Measurements from ENCODE around the gene GNPDA2. TPM values are rescaled to one million over a fixed set of nuclear protein-coding genes. Genes with fewer than 3 reads are reported as not detected.

The GNPDA2 gene
- total and polyA plus RNA-seq, 2 experiments from 2014 or later, result 8.8 to 20.3 TPM

DNA sequence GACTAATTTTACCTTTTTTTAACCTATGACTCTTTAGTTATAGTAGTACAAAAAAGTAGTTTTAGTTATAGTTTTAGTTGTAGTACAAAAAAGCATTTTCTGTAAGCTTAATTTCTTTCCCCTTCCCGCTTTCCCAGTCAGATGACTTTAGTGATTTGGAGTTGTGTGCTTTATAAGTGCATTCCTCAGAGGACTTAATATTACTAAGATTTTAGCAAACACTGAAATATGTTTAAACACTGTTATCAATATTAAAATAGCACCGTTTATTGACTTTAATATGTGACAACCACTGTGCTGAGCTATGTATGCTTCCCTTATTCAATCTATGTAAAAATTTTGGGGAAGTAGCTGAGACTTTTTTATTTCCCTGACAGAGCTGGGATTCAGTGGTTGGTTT lies 25.3 kb downstream of the GNPDA2 start:
- 88% methylated on average over 2 of the region's 2 CpGs for WGBS (ENCODE audit: low lambda C conversion rate, missing lambda C conversion rate)
- Histone ChIP-seq H3K27ac (no peak overlapping the region), H2AFZ (no peak overlapping the region), H3K9me2 (replicated peaks; ENCODE audit: insufficient read depth) (no peaks in the 10 kb centered on the region), H3K4me1 (ENCODE audit: insufficient read depth) (no peaks in the 10 kb centered on the region), H3K4me3 (no peak overlapping the region), H3K9me3 (ENCODE audit: low read depth) (no peaks in the 10 kb centered on the region), H4K20me1 (ENCODE audit: insufficient read depth, poor library complexity, severe bottlenecking) (no peaks in the 10 kb centered on the region), H3K79me2 (no peaks in the 10 kb centered on the region), H3K4me2 (no peak overlapping the region), H3K36me3 (replicated peaks; ENCODE audit: insufficient read depth, low read depth) (no peaks in the 10 kb centered on the region), H3K27me3 (no peaks in the 10 kb centered on the region)
- no peak for TF ChIP-seq EZH2 (IDR thresholded peaks at IDR 0.05; ENCODE audit: borderline replicate concordance)
- TF ChIP-seq, protein P1, sequence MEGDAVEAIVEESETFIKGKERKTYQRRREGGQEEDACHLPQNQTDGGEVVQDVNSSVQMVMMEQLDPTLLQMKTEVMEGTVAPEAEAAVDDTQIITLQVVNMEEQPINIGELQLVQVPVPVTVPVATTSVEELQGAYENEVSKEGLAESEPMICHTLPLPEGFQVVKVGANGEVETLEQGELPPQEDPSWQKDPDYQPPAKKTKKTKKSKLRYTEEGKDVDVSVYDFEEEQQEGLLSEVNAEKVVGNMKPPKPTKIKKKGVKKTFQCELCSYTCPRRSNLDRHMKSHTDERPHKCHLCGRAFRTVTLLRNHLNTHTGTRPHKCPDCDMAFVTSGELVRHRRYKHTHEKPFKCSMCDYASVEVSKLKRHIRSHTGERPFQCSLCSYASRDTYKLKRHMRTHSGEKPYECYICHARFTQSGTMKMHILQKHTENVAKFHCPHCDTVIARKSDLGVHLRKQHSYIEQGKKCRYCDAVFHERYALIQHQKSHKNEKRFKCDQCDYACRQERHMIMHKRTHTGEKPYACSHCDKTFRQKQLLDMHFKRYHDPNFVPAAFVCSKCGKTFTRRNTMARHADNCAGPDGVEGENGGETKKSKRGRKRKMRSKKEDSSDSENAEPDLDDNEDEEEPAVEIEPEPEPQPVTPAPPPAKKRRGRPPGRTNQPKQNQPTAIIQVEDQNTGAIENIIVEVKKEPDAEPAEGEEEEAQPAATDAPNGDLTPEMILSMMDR (IDR thresholded peaks at IDR 0.05; ENCODE audit: poor library complexity), result no peak
- TF ChIP-seq EZH2phosphoT487 (IDR thresholded peaks at IDR 0.05; ENCODE audit: low read depth, severe bottlenecking, unreplicated experiment), result no peak
- no peak for DNase-seq (ENCODE audit: low spot score)

DNA sequence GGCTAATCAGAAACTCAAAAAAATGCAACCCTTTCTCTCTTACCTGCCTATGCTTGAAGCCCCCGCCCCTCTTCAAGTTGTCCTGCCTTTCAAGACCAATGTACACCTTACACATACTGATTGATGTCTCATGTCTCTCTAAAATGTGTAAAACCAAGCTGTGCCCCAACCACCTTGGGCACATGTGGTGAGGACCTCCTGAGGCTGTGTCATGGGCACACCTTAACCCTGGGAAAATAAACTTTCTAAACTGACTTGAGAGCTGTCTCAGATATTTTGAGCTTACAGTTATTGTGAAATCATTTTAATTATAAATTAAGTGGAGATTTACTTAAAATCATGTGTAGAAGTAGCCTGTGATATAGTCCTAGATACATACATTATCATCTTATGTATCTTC lies 25.9 kb downstream of the GNPDA2 start:
- Histone ChIP-seq H2AFZ (no peak overlapping the region), H3K4me3 (no peak overlapping the region), H3K4me1 (ENCODE audit: insufficient read depth) (no peaks in the 10 kb centered on the region), H3K27ac (no peak overlapping the region), H3K27me3 (no peaks in the 10 kb centered on the region), H3K4me2 (no peak overlapping the region), H3K9me2 (replicated peaks; ENCODE audit: insufficient read depth) (no peaks in the 10 kb centered on the region), H4K20me1 (ENCODE audit: insufficient read depth, poor library complexity, severe bottlenecking) (no peaks in the 10 kb centered on the region), H3K79me2 (no peaks in the 10 kb centered on the region), H3K9me3 (ENCODE audit: low read depth) (no peaks in the 10 kb centered on the region), H3K36me3 (replicated peaks; ENCODE audit: insufficient read depth, low read depth) (no peaks in the 10 kb centered on the region)
- TF ChIP-seq, protein P1 (IDR thresholded peaks at IDR 0.05; ENCODE audit: poor library complexity), result no peak
- no peak for TF ChIP-seq EZH2phosphoT487 (IDR thresholded peaks at IDR 0.05; ENCODE audit: low read depth, severe bottlenecking, unreplicated experiment)
- TF ChIP-seq EZH2 (IDR thresholded peaks at IDR 0.05; ENCODE audit: borderline replicate concordance), result no peak
- 100% methylated on average over 1 of the region's 1 CpG for WGBS (ENCODE audit: low lambda C conversion rate, missing lambda C conversion rate)
- DNase-seq (ENCODE audit: low spot score), result no peak

- Histone ChIP-seq H3K9me2 (replicated peaks; ENCODE audit: insufficient read depth) (no peaks in the 10 kb centered on the region), H3K4me3 (no peak overlapping the region), H3K36me3 (replicated peaks; ENCODE audit: insufficient read depth, low read depth) (no peaks in the 10 kb centered on the region), H3K4me1 (ENCODE audit: insufficient read depth) (peaks cover 12% of the 10 kb centered on the region), H3K27ac (no peak overlapping the region), H2AFZ (no peak overlapping the region), H4K20me1 (ENCODE audit: insufficient read depth, poor library complexity, severe bottlenecking) (no peaks in the 10 kb centered on the region), H3K27me3 (no peaks in the 10 kb centered on the region), H3K4me2 (no peak overlapping the region), H3K79me2 (peaks cover 24% of the 10 kb centered on the region), H3K9me3 (ENCODE audit: low read depth) (no peaks in the 10 kb centered on the region)
- 100% methylated on average over 1 of the region's 1 CpG for WGBS (ENCODE audit: low lambda C conversion rate, missing lambda C conversion rate)
- no peak for TF ChIP-seq EZH2phosphoT487 (IDR thresholded peaks at IDR 0.05; ENCODE audit: low read depth, severe bottlenecking, unreplicated experiment)
- TF ChIP-seq, protein P1 (IDR thresholded peaks at IDR 0.05; ENCODE audit: poor library complexity), result no peak
- TF ChIP-seq EZH2 (IDR thresholded peaks at IDR 0.05; ENCODE audit: borderline replicate concordance), result no peak
- DNase-seq (ENCODE audit: low spot score), result no peak
Observed at GRCh38 chr4:44684648-44685047, 41.7 kb downstream of the GNPDA2 start.

DNA sequence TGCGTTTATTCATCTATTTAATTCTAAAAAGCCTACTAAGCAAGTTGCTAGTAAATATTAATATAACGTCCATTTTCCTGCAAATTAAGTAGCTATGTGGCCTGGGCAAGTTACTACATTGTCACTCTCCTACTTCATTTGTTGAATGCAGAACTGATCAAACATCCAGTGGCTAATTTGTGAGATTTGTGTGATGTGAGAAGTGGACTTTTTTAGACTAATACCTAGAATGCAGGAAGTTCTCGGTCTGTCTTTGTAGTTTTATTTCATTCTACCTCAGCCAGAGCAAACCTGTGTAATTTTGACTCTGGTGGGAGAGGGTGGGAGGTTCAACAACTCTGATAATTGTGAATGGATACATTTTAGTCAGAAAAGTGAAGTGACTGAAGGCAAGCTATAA lies 47.3 kb downstream of the GNPDA2 start:
- no peaks in the 10 kb centered on the region for H3K36me3 ChIP-seq (replicated peaks; ENCODE audit: insufficient read depth, low read depth)
- H3K4me2 ChIP-seq, result peak overlapping the region; percentile 81
- H3K4me1 ChIP-seq (ENCODE audit: insufficient read depth), result peaks cover 18% of the 10 kb centered on the region
- no peak for DNase-seq (ENCODE audit: low spot score)
- H2AFZ ChIP-seq, result peak overlapping the region; percentile 92
- 6% methylated on average over 3 of the region's 3 CpGs for WGBS (ENCODE audit: low lambda C conversion rate, missing lambda C conversion rate)
- H3K9me2 ChIP-seq (replicated peaks; ENCODE audit: insufficient read depth), result no peaks in the 10 kb centered on the region
- H3K27ac ChIP-seq, result peak overlapping the region; percentile 97
- TF ChIP-seq EZH2phosphoT487 (IDR thresholded peaks at IDR 0.05; ENCODE audit: low read depth, severe bottlenecking, unreplicated experiment), result no peak
- no peak for TF ChIP-seq EZH2 (IDR thresholded peaks at IDR 0.05; ENCODE audit: borderline replicate concordance)
- TF ChIP-seq, protein P1 (IDR thresholded peaks at IDR 0.05; ENCODE audit: poor library complexity), result no peak
- no peaks in the 10 kb centered on the region for H3K27me3 ChIP-seq
- peaks cover 35% of the 10 kb centered on the region for H3K79me2 ChIP-seq
- H4K20me1 ChIP-seq (ENCODE audit: insufficient read depth, poor library complexity, severe bottlenecking), result no peaks in the 10 kb centered on the region
- H3K4me3 ChIP-seq, result peak overlapping the region; percentile 51
- no peaks in the 10 kb centered on the region for H3K9me3 ChIP-seq (ENCODE audit: low read depth)

Measured in hepatocyte (in vitro differentiated cells).